CD14-positive monocyte (primary cell): ENCODE results near the gene RBM28. TPM values are rescaled to one million over a fixed set of nuclear protein-coding genes. Genes with fewer than 3 reads are reported as not detected.

ENCODE experiments used
- DNase-seq, 3 donors: peaks; one replicate each; pipeline ENCODE4 v3.0.0-alpha.2; 2011 to 2022
- H2AFZ ChIP-seq: 2 replicates; pipeline ENCODE4 v1.6.0; 2012; ENCODE audit warnings: mild to moderate bottlenecking, low read depth, low read length, inconsistent platforms; ENCODE audit not compliant: insufficient read depth, poor library complexity, severe bottlenecking
- H3K27ac ChIP-seq, 2 donors: 1 replicate in 1 of 2; 2 replicates in 1 of 2; pipeline ENCODE4 v1.5.1; 2012 to 2013; ENCODE audit warnings: low read length in 2 of 2, control low read depth in 1 of 2, inconsistent platforms in 1 of 2, low read depth in 1 of 2, mild to moderate bottlenecking in 1 of 2
- H3K27me3 ChIP-seq, 2 donors: one replicate each; pipeline versions ENCODE4 v1.6.0 to v1.6.1; 2011 to 2013; ENCODE audit warnings: low read length in 2 of 2; ENCODE audit not compliant: control insufficient read depth in 2 of 2, insufficient read depth in 2 of 2
- H3K36me3 ChIP-seq, 2 donors: replicated peaks in 1 of 2; 1 replicate in 1 of 2; 2 replicates in 1 of 2; pipeline versions ENCODE4 v1.5.1 to v1.6.1; 2012 to 2013; ENCODE audit warnings: low read length in 2 of 2, control low read depth in 1 of 2, inconsistent platforms in 1 of 2, mild to moderate bottlenecking in 1 of 2; ENCODE audit not compliant: insufficient read depth in 2 of 2, control insufficient read depth in 1 of 2
- H3K4me1 ChIP-seq, 2 donors: 1 replicate in 1 of 2; 2 replicates in 1 of 2; pipeline versions ENCODE4 v1.5.1 to v1.6.1; 2012 to 2013; ENCODE audit warnings: low read length in 2 of 2, control low read depth in 1 of 2, inconsistent platforms in 1 of 2, mild to moderate bottlenecking in 1 of 2, moderate library complexity in 1 of 2; ENCODE audit not compliant: insufficient read depth in 2 of 2, control insufficient read depth in 1 of 2
- H3K4me2 ChIP-seq: replicated peaks from 2 replicates; pipeline ENCODE3; 2012; ENCODE audit warnings: low read length, moderate library complexity, mild to moderate bottlenecking; ENCODE audit not compliant: poor library complexity, severe bottlenecking; ENCODE audit errors: extremely low read depth
- H3K4me3 ChIP-seq, 3 experiments: fragments of 200-600 bp in 1 of 3; sonication (generic) in 1 of 3; replicated peaks in 1 of 3; 1 replicate in 2 of 3; 2 replicates in 1 of 3; pipeline ENCODE4 v1.5.1; 2011 to 2013; ENCODE audit warnings: low read length in 3 of 3, mild to moderate bottlenecking in 3 of 3, control low read depth in 2 of 3, low read depth in 2 of 3, inconsistent platforms in 1 of 3, moderate library complexity in 1 of 3
- H3K79me2 ChIP-seq: 2 replicates; pipeline ENCODE4 v1.6.0; 2012; ENCODE audit warnings: mild to moderate bottlenecking, control low read depth, inconsistent platforms, low read length, moderate library complexity; ENCODE audit not compliant: insufficient read depth
- H3K9ac ChIP-seq: 2 replicates; pipeline ENCODE4 v1.6.0; 2017; ENCODE audit warnings: low read length, mild to moderate bottlenecking; ENCODE audit not compliant: insufficient read depth, poor library complexity, severe bottlenecking
- H3K9me3 ChIP-seq, 2 donors: replicated peaks in 1 of 2; 1 replicate in 1 of 2; 2 replicates in 1 of 2; pipeline versions ENCODE4 v1.5.1 to v1.6.1; 2012 to 2013; ENCODE audit warnings: low read length in 2 of 2, control low read depth in 1 of 2; ENCODE audit not compliant: control insufficient read depth in 1 of 2, insufficient read depth in 1 of 2
- H4K20me1 ChIP-seq: 2 replicates; pipeline ENCODE4 v1.6.0; 2012; ENCODE audit warnings: mild to moderate bottlenecking, low read length, control low read depth, moderate library complexity; ENCODE audit not compliant: insufficient read depth
- H3K27ac Mint-ChIP-seq, 7 donors: one replicate each; pipeline ENCODE4 v1.8.0; 2020; ENCODE audit warnings: mild to moderate bottlenecking in 7 of 7, mixed read lengths in 7 of 7, moderate library complexity in 6 of 7, inconsistent platforms in 2 of 7
- H3K27me3 Mint-ChIP-seq, 3 donors: one replicate each; pipeline ENCODE4 v1.8.0; 2021 to 2022; ENCODE audit warnings: low read depth in 3 of 3, mild to moderate bottlenecking in 3 of 3, mixed read lengths in 3 of 3, moderate library complexity in 3 of 3, inconsistent platforms in 1 of 3
- H3K36me3 Mint-ChIP-seq, 2 donors: one replicate each; pipeline ENCODE4 v1.8.0; 2020; ENCODE audit warnings: mixed read lengths in 2 of 2, inconsistent platforms in 1 of 2, mild to moderate bottlenecking in 1 of 2
- H3K4me1 Mint-ChIP-seq: one replicate; pipeline ENCODE4 v1.8.0; 2020; ENCODE audit warnings: mild to moderate bottlenecking, mixed read lengths
- H3K4me3 Mint-ChIP-seq, 2 donors: one replicate each; pipeline ENCODE4 v1.8.0; 2020; ENCODE audit warnings: mild to moderate bottlenecking in 2 of 2, mixed read lengths in 2 of 2, moderate library complexity in 1 of 2
- H3K9me3 Mint-ChIP-seq, 7 donors: one replicate each; pipeline ENCODE4 v1.8.0; 2020 to 2022; ENCODE audit warnings: mixed read lengths in 7 of 7, mild to moderate bottlenecking in 6 of 7, moderate library complexity in 6 of 7, inconsistent platforms in 2 of 7
- WGBS: methylation state at CpG from one replicate; pipeline ENCODE4 v1.1.5; 2013; ENCODE audit warnings: missing lambda C conversion rate; ENCODE audit not compliant: insufficient coverage; 5-methylcytosine and 5-hydroxymethylcytosine counted together
- intact Hi-C, 2 donors: fragments of 100-400 bp; cut with micrococcal nuclease; formaldehyde crosslinking; loops; one replicate each; pipeline versions ENCODE4 v1.15.0 to v1.15.1; 2023
- polyA plus RNA-seq, 3 donors: library from polyadenylated mRNA; depleted of rRNA in 1 of 3; unstranded in 2 of 3; stranded (reverse) in 1 of 3; fragments of 300-500 nt in 2 of 3; fragments of >200 nt in 1 of 3; fragmentation: Illumina TruSeq in 2 of 3; gene quantifications; 1 replicate in 2 of 3; 2 replicates in 1 of 3; pipeline ENCODE4 v1.2.3, GENCODE V29; 2012 to 2021
- TF ChIP-seq, protein P1 (sequence below): fragments of 200-600 bp; IDR thresholded peaks from one replicate; pipeline ENCODE4 v1.8.0; 2022; ENCODE audit warnings: antibody characterized with exemption, mild to moderate bottlenecking

RBM28 gene
- polyA plus RNA-seq, 3 donors, result 4.0 to 14.4 (median 4.9) TPM

DNA sequence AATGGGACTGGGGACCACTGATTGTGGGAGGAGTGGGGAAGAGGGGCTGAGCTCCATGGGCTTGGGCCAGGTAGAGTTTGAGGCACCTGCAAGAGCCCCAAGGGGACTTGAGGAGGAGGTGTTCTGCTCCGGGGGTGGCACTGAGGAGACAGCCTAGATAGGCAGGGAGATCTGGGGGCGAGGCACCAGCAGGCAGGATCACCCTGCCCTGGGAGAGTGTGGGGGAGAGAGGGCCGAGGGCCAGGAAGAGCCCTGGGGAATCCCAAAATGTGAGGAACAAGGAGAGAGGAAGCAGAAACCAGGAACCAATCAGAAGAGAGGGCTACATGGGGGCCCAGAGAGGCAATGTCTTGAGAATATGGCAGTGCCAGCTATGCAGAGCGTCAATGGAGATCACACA, 68.0 kb downstream of the RBM28 start:
- intact Hi-C loops, result no loop called here
- TF ChIP-seq, protein P1, sequence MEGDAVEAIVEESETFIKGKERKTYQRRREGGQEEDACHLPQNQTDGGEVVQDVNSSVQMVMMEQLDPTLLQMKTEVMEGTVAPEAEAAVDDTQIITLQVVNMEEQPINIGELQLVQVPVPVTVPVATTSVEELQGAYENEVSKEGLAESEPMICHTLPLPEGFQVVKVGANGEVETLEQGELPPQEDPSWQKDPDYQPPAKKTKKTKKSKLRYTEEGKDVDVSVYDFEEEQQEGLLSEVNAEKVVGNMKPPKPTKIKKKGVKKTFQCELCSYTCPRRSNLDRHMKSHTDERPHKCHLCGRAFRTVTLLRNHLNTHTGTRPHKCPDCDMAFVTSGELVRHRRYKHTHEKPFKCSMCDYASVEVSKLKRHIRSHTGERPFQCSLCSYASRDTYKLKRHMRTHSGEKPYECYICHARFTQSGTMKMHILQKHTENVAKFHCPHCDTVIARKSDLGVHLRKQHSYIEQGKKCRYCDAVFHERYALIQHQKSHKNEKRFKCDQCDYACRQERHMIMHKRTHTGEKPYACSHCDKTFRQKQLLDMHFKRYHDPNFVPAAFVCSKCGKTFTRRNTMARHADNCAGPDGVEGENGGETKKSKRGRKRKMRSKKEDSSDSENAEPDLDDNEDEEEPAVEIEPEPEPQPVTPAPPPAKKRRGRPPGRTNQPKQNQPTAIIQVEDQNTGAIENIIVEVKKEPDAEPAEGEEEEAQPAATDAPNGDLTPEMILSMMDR, result no peak
- Histone ChIP-seq H3K4me1 (peaks cover 16 to 18% of the 10 kb centered on the region in 2 donors), H3K4me2 (no peak overlapping the region), H3K4me3 (no peak overlapping the region), H3K27ac (no peak overlapping the region), H3K9me3 (peaks cover 15 to 18% of the 10 kb centered on the region in 2 donors), H4K20me1 (no peaks in the 10 kb centered on the region), H3K79me2 (no peaks in the 10 kb centered on the region), H2AFZ (no peak overlapping the region), H3K36me3 (no peaks in the 10 kb centered on the region), H3K9ac (no peak overlapping the region), H3K27me3 (peaks cover 0 to 18% of the 10 kb centered on the region in 2 donors)
- H3K27me3 Mint-ChIP-seq, result peaks cover 5 to 20% (median 15%) of the 10 kb centered on the region in 3 donors
- peak overlapping the region in 2 of 7 donors; percentile 30 to 38 for H3K27ac Mint-ChIP-seq
- peaks cover 30% of the 10 kb centered on the region for H3K4me1 Mint-ChIP-seq
- DNase-seq, result no peak
- 83% methylated on average over 4 of the region's 4 CpGs for WGBS
- H3K36me3 Mint-ChIP-seq, result peaks cover 3 to 6% of the 10 kb centered on the region in 2 donors
- H3K4me3 Mint-ChIP-seq, result no peak overlapping the region
- H3K9me3 Mint-ChIP-seq, result peaks cover 12 to 26% (median 19%) of the 10 kb centered on the region in 7 donors

DNA sequence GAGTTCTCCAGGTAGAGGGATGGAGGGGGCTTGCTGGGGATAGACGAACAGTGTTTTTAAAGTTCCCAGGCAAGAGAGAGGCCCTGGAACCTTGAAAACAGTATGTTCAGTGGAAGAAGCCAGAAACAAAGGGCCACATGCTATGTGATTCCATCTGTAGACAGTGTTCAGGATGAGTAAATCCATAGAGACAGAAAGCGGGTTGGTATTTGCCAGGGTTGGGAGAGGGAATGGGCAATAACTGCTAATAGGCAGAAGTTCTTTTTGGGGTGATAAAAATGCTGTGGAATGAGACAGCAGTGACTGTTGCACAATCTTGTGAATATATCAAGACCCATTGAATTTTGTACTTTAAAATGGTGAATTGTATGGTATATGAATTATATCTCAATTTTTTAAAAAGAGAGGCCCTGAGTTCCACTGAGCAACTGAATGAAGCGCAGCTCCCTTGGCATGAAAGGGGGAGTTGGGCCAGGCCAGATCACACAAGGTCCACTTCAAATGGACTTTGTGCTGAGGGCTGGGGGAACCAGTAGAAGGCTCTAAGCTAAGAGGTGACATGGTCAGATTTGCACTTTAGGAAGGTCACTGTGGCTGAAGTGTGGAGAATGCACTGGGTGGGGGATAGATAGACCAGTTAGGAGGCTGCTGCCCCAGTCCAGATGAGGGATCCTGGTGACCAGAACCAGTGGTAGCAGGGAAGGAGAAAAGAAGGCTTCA, 68.7 kb downstream of the RBM28 start:
- H3K27me3 Mint-ChIP-seq, result peaks cover 7 to 24% (median 18%) of the 10 kb centered on the region in 3 donors
- Histone ChIP-seq H3K9ac (no peak overlapping the region), H3K27me3 (peaks cover 0 to 20% of the 10 kb centered on the region in 2 donors), H4K20me1 (no peaks in the 10 kb centered on the region), H3K27ac (no peak overlapping the region), H2AFZ (no peak overlapping the region), H3K36me3 (no peaks in the 10 kb centered on the region), H3K4me2 (no peak overlapping the region), H3K9me3 (peaks cover 10 to 11% of the 10 kb centered on the region in 2 donors), H3K4me3 (no peak overlapping the region), H3K4me1 (peaks cover 18 to 19% of the 10 kb centered on the region in 2 donors), H3K79me2 (no peaks in the 10 kb centered on the region)
- H3K9me3 Mint-ChIP-seq, result peaks cover 8 to 21% (median 13%) of the 10 kb centered on the region in 7 donors
- H3K36me3 Mint-ChIP-seq, result peaks cover 1 to 5% of the 10 kb centered on the region in 2 donors
- intact Hi-C loops, result no loop called here
- TF ChIP-seq, protein P1, result no peak
- no peak for DNase-seq
- H3K4me3 Mint-ChIP-seq, result no peak overlapping the region
- WGBS, result 64% methylated on average over 3 of the region's 3 CpGs
- peak overlapping the region in 1 of 7 donors; percentile 38 for H3K27ac Mint-ChIP-seq
- peaks cover 31% of the 10 kb centered on the region for H3K4me1 Mint-ChIP-seq
